Subcutaneous abdominal adipose tissue (tissue), 5 donors: ENCODE results near the gene CFB.
"Not testable (repeated sequence)": the region's sequence is repeated elsewhere in the genome, so short reads cannot be mapped to it uniquely, and the experiment has no call there.

Experiments
- H3K27ac ChIP-seq: one replicate; pipeline ENCODE4 v1.7.0; 2013; ENCODE audit warnings: low read depth, mild to moderate bottlenecking, inconsistent platforms, low read length, moderate library complexity
- H3K27me3 ChIP-seq, 5 donors: one replicate each; pipeline ENCODE4 v1.7.0; 2013; ENCODE audit warnings: low read length in 5 of 5, inconsistent platforms in 1 of 5; ENCODE audit not compliant: control insufficient read depth in 5 of 5, insufficient read depth in 4 of 5
- H3K36me3 ChIP-seq, 5 donors: one replicate each; pipeline ENCODE4 v1.7.0; 2013; ENCODE audit warnings: low read length in 5 of 5; ENCODE audit not compliant: control insufficient read depth in 5 of 5, insufficient read depth in 5 of 5
- H3K4me1 ChIP-seq, 5 donors: one replicate each; pipeline ENCODE4 v1.7.0; 2013; ENCODE audit warnings: low read length in 5 of 5, mild to moderate bottlenecking in 3 of 5, moderate library complexity in 1 of 5; ENCODE audit not compliant: control insufficient read depth in 5 of 5, insufficient read depth in 5 of 5
- H3K4me3 ChIP-seq, 5 donors: one replicate each; pipeline ENCODE4 v1.7.0; 2013; ENCODE audit warnings: low read length in 5 of 5, low read depth in 1 of 5
- H3K9ac ChIP-seq, 5 donors: one replicate each; pipeline ENCODE4 v1.7.0; 2013; ENCODE audit warnings: low read length in 5 of 5, mild to moderate bottlenecking in 4 of 5, moderate library complexity in 3 of 5
- H3K9me3 ChIP-seq, 5 donors: one replicate each; pipeline ENCODE4 v1.7.0; 2013; ENCODE audit warnings: low read length in 5 of 5; ENCODE audit not compliant: control insufficient read depth in 5 of 5
- donor health status: healthy.
- donor health status: healthy.
- donor health status: healthy.
- donor health status: healthy.
- donor health status: healthy.

Gene CFB

GRCh38 chr6:31928672-31928939 is 17.3 kb upstream of the CFB start:
- peaks cover 0 to under 1% (median 0%) of the 10 kb centered on the region in 5 donors for H3K36me3 ChIP-seq
- H3K9ac ChIP-seq: peak overlapping the region in 1 of 5 donors; percentile 11
- H3K4me3 ChIP-seq: peak overlapping the region in 3 of 5 donors; percentile 25 to 61 (median 59)

GRCh38 chr6:31930962-31931361 is 14.9 kb upstream of the CFB start:
- H3K27me3 ChIP-seq: peaks cover 0 to 2% (median 0%) of the 10 kb centered on the region in 5 donors
- H3K27ac ChIP-seq: no peak overlapping the region
- H3K9ac ChIP-seq: no peak overlapping the region
- H3K4me1 ChIP-seq: peaks cover 6 to 25% (median 19%) of the 10 kb centered on the region in 5 donors
- peaks cover 0 to 3% (median 0%) of the 10 kb centered on the region in 5 donors for H3K36me3 ChIP-seq
- H3K9me3 ChIP-seq: no peaks in the 10 kb centered on the region
- no peak overlapping the region for H3K4me3 ChIP-seq

More at GRCh38 chr6:31928672-31928939, 17.3 kb upstream of the CFB start:
- Histone ChIP-seq H3K9me3 (no peaks in the 10 kb centered on the region), H3K27ac (no peak overlapping the region), H3K27me3 (peaks cover 0 to 2% (median 0%) of the 10 kb centered on the region in 5 donors), H3K4me1 (peaks cover 6 to 21% (median 16%) of the 10 kb centered on the region in 5 donors)

- not testable (repeated sequence) for H3K27ac ChIP-seq, H3K4me3 ChIP-seq, H3K9ac ChIP-seq, H3K27me3 ChIP-seq, H3K36me3 ChIP-seq, H3K9me3 ChIP-seq
- H3K4me1 ChIP-seq: peaks cover 5 to 25% (median 18%) of the 10 kb centered on the region in 5 donors
Measured at GRCh38 chr6:31932137-31932536, 13.8 kb upstream of the CFB start.

GRCh38 chr6:31933537-31933936 is 12.4 kb upstream of the CFB start:
- no peaks in the 10 kb centered on the region for H3K9me3 ChIP-seq
- peaks cover 0 to 6% (median 0%) of the 10 kb centered on the region in 5 donors for H3K36me3 ChIP-seq
- no peak overlapping the region for H3K4me3 ChIP-seq
- no peak overlapping the region for H3K9ac ChIP-seq
- H3K27ac ChIP-seq: no peak overlapping the region
- H3K4me1 ChIP-seq: peaks cover 0 to 11% (median 6%) of the 10 kb centered on the region in 5 donors
- H3K27me3 ChIP-seq: peaks cover 0 to 2% (median 0%) of the 10 kb centered on the region in 5 donors

- Histone ChIP-seq H3K4me3 (no peak overlapping the region), H3K4me1 (peaks cover 0 to 4% (median 0%) of the 10 kb centered on the region in 5 donors), H3K36me3 (peaks cover 0 to 6% (median 0%) of the 10 kb centered on the region in 5 donors), H3K9ac (no peak overlapping the region), H3K27ac (no peak overlapping the region), H3K27me3 (peaks cover 0 to 2% (median 0%) of the 10 kb centered on the region in 5 donors), H3K9me3 (no peaks in the 10 kb centered on the region)
Measured at GRCh38 chr6:31935021-31935420, 10.9 kb upstream of the CFB start.

GRCh38 chr6:31935823-31936222 is 10.1 kb upstream of the CFB start:
- Histone ChIP-seq H3K4me3 (no peak overlapping the region), H3K36me3 (peaks cover 0 to 14% (median 0%) of the 10 kb centered on the region in 5 donors), H3K27me3 (peaks cover 0 to 2% (median 0%) of the 10 kb centered on the region in 5 donors), H3K9ac (no peak overlapping the region), H3K9me3 (no peaks in the 10 kb centered on the region), H3K27ac (no peak overlapping the region), H3K4me1 (peaks cover 0 to 4% (median 0%) of the 10 kb centered on the region in 5 donors)

GRCh38 chr6:31940256-31940664 is 5.6 kb upstream of the CFB start:
- H3K9me3 ChIP-seq: no peaks in the 10 kb centered on the region
- no peak overlapping the region for H3K27ac ChIP-seq
- peaks cover 0 to 5% (median 4%) of the 10 kb centered on the region in 5 donors for H3K4me1 ChIP-seq
- peaks cover 0 to 19% (median 0%) of the 10 kb centered on the region in 5 donors for H3K36me3 ChIP-seq
- peaks cover 0 to 6% (median 0%) of the 10 kb centered on the region in 5 donors for H3K27me3 ChIP-seq
- H3K4me3 ChIP-seq: no peak overlapping the region
- H3K9ac ChIP-seq: no peak overlapping the region

GRCh38 chr6:31943742-31944141 is 2.2 kb upstream of the CFB start:
- Histone ChIP-seq H3K36me3 (peaks cover 0 to 20% (median 0%) of the 10 kb centered on the region in 5 donors), H3K9ac (no peak overlapping the region), H3K27ac (no peak overlapping the region), H3K4me3 (no peak overlapping the region), H3K4me1 (peaks cover 3 to 16% (median 14%) of the 10 kb centered on the region in 5 donors), H3K9me3 (no peaks in the 10 kb centered on the region), H3K27me3 (peaks cover 0 to 6% (median 0%) of the 10 kb centered on the region in 5 donors)

- Histone ChIP-seq H3K9ac (no peak overlapping the region), H3K27ac (peak overlapping the region; percentile 70), H3K9me3 (no peaks in the 10 kb centered on the region), H3K4me3 (peak overlapping the region in 2 of 5 donors; percentile 10 to 42), H3K27me3 (peaks cover 0 to 6% (median 0%) of the 10 kb centered on the region in 5 donors), H3K4me1 (peaks cover 3 to 16% (median 14%) of the 10 kb centered on the region in 5 donors), H3K36me3 (peaks cover 0 to 21% (median 0%) of the 10 kb centered on the region in 5 donors)
Measured at GRCh38 chr6:31945154-31945506, 765 bp upstream of the CFB start.

GRCh38 chr6:31946370-31946885 is 533 bp downstream of the CFB start:
- H3K9ac ChIP-seq: peak overlapping the region in 2 of 5 donors; percentile 44 to 57
- H3K27me3 ChIP-seq: peaks cover 0 to 6% (median 0%) of the 10 kb centered on the region in 5 donors
- no peaks in the 10 kb centered on the region for H3K9me3 ChIP-seq
- peaks cover 0 to 20% (median 4%) of the 10 kb centered on the region in 5 donors for H3K36me3 ChIP-seq
- peaks cover 3 to 21% (median 20%) of the 10 kb centered on the region in 5 donors for H3K4me1 ChIP-seq
- peak overlapping the region; percentile 70 for H3K27ac ChIP-seq
- peak overlapping the region in 2 of 5 donors; percentile 17 to 42 for H3K4me3 ChIP-seq
